Activated naive CD4-positive, alpha-beta T cell treated with Interleukin-2 at 50 U/mL for 16 hours (primary cell): ENCODE data around the gene LSM14B.
"Not testable (repeated sequence)": the region's sequence is repeated elsewhere in the genome, so short reads cannot be mapped to it uniquely, and the experiment has no call there.

Source experiments
- DNase-seq: peaks from one replicate; pipeline ENCODE4 v3.0.0-alpha.2; 2020

The LSM14B gene

GRCh38 chr20:62147528-62147927 is 25.3 kb downstream of the LSM14B start:
- DNase-seq: no peak

GRCh38 chr20:62148383-62148782 is 26.1 kb downstream of the LSM14B start:
- not testable (repeated sequence) for DNase-seq

GRCh38 chr20:62148908-62149314 is 26.6 kb downstream of the LSM14B start:
- DNase-seq: no peak

- DNase-seq: no peak
Observed at GRCh38 chr20:62149532-62150309, 27.4 kb downstream of the LSM14B start.

- DNase-seq: no peak
Observed at GRCh38 chr20:62150310-62150575, 28.0 kb downstream of the LSM14B start.

- DNase-seq: no peak
Observed at GRCh38 chr20:62151225-62151624, 28.9 kb downstream of the LSM14B start.

GRCh38 chr20:62151835-62152364 is 29.6 kb downstream of the LSM14B start:
- DNase-seq: no peak

GRCh38 chr20:62155428-62156253 is 33.4 kb downstream of the LSM14B start:
- no peak for DNase-seq

GRCh38 chr20:62156254-62156556 is 33.9 kb downstream of the LSM14B start:
- DNase-seq: no peak

- peak; percentile 78 for DNase-seq
Observed at GRCh38 chr20:62156592-62157386, 34.5 kb downstream of the LSM14B start.

- no peak for DNase-seq
Observed at GRCh38 chr20:62157387-62158087, 35.3 kb downstream of the LSM14B start.

- no peak for DNase-seq
Observed at GRCh38 chr20:62158088-62158400, 35.8 kb downstream of the LSM14B start.

GRCh38 chr20:62158541-62158940 is 36.3 kb downstream of the LSM14B start:
- no peak for DNase-seq

- no peak for DNase-seq
Observed at GRCh38 chr20:62159052-62159451, 36.8 kb downstream of the LSM14B start.

- peak; percentile 79 for DNase-seq
Observed at GRCh38 chr20:62159839-62160238, 37.6 kb downstream of the LSM14B start.

- no peak for DNase-seq
Observed at GRCh38 chr20:62160253-62160652, 38.0 kb downstream of the LSM14B start.

- no peak for DNase-seq
Observed at GRCh38 chr20:62160876-62161275, 38.6 kb downstream of the LSM14B start.

GRCh38 chr20:62161347-62161746 is 39.1 kb downstream of the LSM14B start:
- DNase-seq: no peak

GRCh38 chr20:62162765-62163484 is 40.6 kb downstream of the LSM14B start:
- DNase-seq: no peak

GRCh38 chr20:62163485-62163865 is 41.2 kb downstream of the LSM14B start:
- DNase-seq: no peak

GRCh38 chr20:62163986-62164762 is 41.9 kb downstream of the LSM14B start:
- DNase-seq: no peak
